Measurements from ENCODE around the gene MEIS2. TPM values are rescaled to one million over a fixed set of nuclear protein-coding genes. Genes with fewer than 3 reads are reported as not detected.

Gene MEIS2
- polyA plus RNA-seq, 1 donor from 2014 or later: 825 TPM

GRCh38 chr15:36884936-36885635, 215.3 kb downstream of the MEIS2 start:
- no peaks in the 10 kb centered on the region for H3K9me2 ChIP-seq (ENCODE audit: insufficient read depth, low read length)
- no peak overlapping the region for H2AFZ ChIP-seq (ENCODE audit: low read depth, low read length)
- no peaks in the 10 kb centered on the region for H4K20me1 ChIP-seq (ENCODE audit: insufficient read depth)
- TF ChIP-seq MXI1 (conservative IDR thresholded peaks at IDR 0.05; ENCODE audit: poor library complexity, severe bottlenecking) (no peak), SMC3 (conservative IDR thresholded peaks at IDR 0.05; ENCODE audit: poor library complexity) (no peak), POLR2AphosphoS5 (IDR thresholded peaks at IDR 0.05) (no peak), EZH2 (IDR thresholded peaks at IDR 0.05; ENCODE audit: borderline replicate concordance, insufficient read depth, low read length, poor library complexity, severe bottlenecking) (no peak), TAF1 (IDR thresholded peaks at IDR 0.05; ENCODE audit: low read depth) (no peak), EP300 (conservative IDR thresholded peaks at IDR 0.05; ENCODE audit: poor library complexity, severe bottlenecking) (no peak), REST (IDR thresholded peaks at IDR 0.05; ENCODE audit: borderline replicate concordance) (no peak), CTCF (IDR thresholded peaks at IDR 0.05; ENCODE audit: poor library complexity, severe bottlenecking) (no peak), RAD21 (conservative IDR thresholded peaks at IDR 0.05) (no peak)
- no peaks in the 10 kb centered on the region for H3K9me3 ChIP-seq (ENCODE audit: low read length)
- H3K9ac ChIP-seq (ENCODE audit: low read length): no peak overlapping the region
- no peak overlapping the region for H3K27ac ChIP-seq (ENCODE audit: low read length)
- H3F3A ChIP-seq (ENCODE audit: insufficient read depth, low read length, poor library complexity, severe bottlenecking): peaks cover 9% of the 10 kb centered on the region
- peaks cover 35% of the 10 kb centered on the region for H3K79me2 ChIP-seq (replicated peaks; ENCODE audit: insufficient read depth, low read length)
- no peak overlapping the region for H3K4me3 ChIP-seq (ENCODE audit: low read length)
- H3K27me3 ChIP-seq (ENCODE audit: insufficient read depth, low read depth, low read length): peaks cover 30% of the 10 kb centered on the region
- H3K4me2 ChIP-seq (ENCODE audit: low read length): no peak overlapping the region
- H3K36me3 ChIP-seq (ENCODE audit: insufficient read depth, low read length): peaks cover 4% of the 10 kb centered on the region

- peak overlapping the region; percentile 2 for H3K9ac ChIP-seq (ENCODE audit: low read length)
- H3K36me3 ChIP-seq (ENCODE audit: insufficient read depth, low read length): no peaks in the 10 kb centered on the region
- H3K4me2 ChIP-seq (ENCODE audit: low read length): peak overlapping the region; percentile 6
- no peak overlapping the region for H3K27ac ChIP-seq (ENCODE audit: low read length)
- H3K9me3 ChIP-seq (ENCODE audit: low read length): no peaks in the 10 kb centered on the region
- peaks cover 36% of the 10 kb centered on the region for H3K27me3 ChIP-seq (ENCODE audit: insufficient read depth, low read depth, low read length)
- TF ChIP-seq EZH2 (IDR thresholded peaks at IDR 0.05; ENCODE audit: borderline replicate concordance, insufficient read depth, low read length, poor library complexity, severe bottlenecking) (no peak), POLR2AphosphoS5 (IDR thresholded peaks at IDR 0.05) (no peak), TAF1 (IDR thresholded peaks at IDR 0.05; ENCODE audit: low read depth) (no peak), MXI1 (conservative IDR thresholded peaks at IDR 0.05; ENCODE audit: poor library complexity, severe bottlenecking) (no peak), CTCF (IDR thresholded peaks at IDR 0.05; ENCODE audit: poor library complexity, severe bottlenecking) (no peak), REST (IDR thresholded peaks at IDR 0.05; ENCODE audit: borderline replicate concordance) (no peak), RAD21 (conservative IDR thresholded peaks at IDR 0.05) (no peak), EP300 (conservative IDR thresholded peaks at IDR 0.05; ENCODE audit: poor library complexity, severe bottlenecking) (no peak), SMC3 (conservative IDR thresholded peaks at IDR 0.05; ENCODE audit: poor library complexity) (no peak)
- no peak overlapping the region for H2AFZ ChIP-seq (ENCODE audit: low read depth, low read length)
- H3K79me2 ChIP-seq (replicated peaks; ENCODE audit: insufficient read depth, low read length): peaks cover 29% of the 10 kb centered on the region
- H3F3A ChIP-seq (ENCODE audit: insufficient read depth, low read length, poor library complexity, severe bottlenecking): peaks cover 3% of the 10 kb centered on the region
- no peaks in the 10 kb centered on the region for H4K20me1 ChIP-seq (ENCODE audit: insufficient read depth)
- no peaks in the 10 kb centered on the region for H3K9me2 ChIP-seq (ENCODE audit: insufficient read depth, low read length)
- peak overlapping the region; percentile 52 for H3K4me3 ChIP-seq (ENCODE audit: low read length)
Measured at GRCh38 chr15:36884518-36884875, 215.9 kb downstream of the MEIS2 start.
